Hindlimb muscle (tissue), 1 donor: ENCODE results near the gene BCHE. TPM values are rescaled to one million over a fixed set of nuclear protein-coding genes. Genes with fewer than 3 reads are reported as not detected.

ENCODE experiments used
- DNase-seq: peaks from one replicate; pipeline ENCODE4 v3.0.0-alpha.2; 2013
- polyA plus RNA-seq: library from polyadenylated mRNA; unstranded; fragments of 120-200 nt; gene quantifications from one replicate; pipeline ENCODE4 v1.2.1, GENCODE V29; 2013; ENCODE audit not compliant: insufficient read length

BCHE gene
- polyA plus RNA-seq, 1 donor = 53.2 TPM

DNA sequence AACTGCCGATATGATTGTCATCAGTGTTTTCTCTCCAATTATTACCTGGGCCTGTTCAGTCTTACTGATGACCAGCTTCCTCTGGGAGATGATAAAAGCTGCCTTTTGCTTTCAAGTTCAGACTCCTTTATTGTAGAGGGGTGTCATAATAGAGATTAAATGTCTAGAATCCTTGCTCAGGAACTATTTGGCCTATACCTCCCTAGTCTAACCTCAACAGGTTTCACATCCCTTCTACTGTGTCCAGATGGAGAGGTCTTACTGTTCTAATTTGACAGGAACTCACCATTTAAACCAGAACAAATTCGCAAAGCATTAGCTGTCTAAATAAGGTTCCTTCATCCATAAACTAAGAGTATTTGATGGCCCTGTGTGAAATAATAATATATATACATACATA is 88.0 kb downstream of the BCHE start:
- no peak for DNase-seq

- no peak for DNase-seq
Measured at GRCh38 chr3:165748094-165748493, 89.1 kb downstream of the BCHE start.

DNA sequence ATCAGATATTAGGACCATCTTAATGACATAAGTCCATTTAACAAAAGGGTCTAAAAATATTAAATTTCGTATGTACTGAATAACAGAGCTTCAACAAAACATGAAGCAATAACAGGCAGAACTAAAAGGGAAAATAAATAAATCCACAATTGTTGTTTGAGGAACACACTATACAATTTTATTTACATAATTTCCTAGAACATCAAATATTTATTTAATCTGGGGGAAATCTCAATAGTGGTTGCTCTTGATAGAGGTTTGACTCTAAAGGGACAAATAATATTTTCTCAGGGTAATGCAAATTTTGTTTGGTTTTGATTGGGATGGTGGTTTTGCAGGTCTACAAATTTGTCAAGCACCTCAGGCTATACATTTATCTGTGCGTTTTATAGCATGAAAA is 90.3 kb downstream of the BCHE start:
- DNase-seq = no peak

DNA sequence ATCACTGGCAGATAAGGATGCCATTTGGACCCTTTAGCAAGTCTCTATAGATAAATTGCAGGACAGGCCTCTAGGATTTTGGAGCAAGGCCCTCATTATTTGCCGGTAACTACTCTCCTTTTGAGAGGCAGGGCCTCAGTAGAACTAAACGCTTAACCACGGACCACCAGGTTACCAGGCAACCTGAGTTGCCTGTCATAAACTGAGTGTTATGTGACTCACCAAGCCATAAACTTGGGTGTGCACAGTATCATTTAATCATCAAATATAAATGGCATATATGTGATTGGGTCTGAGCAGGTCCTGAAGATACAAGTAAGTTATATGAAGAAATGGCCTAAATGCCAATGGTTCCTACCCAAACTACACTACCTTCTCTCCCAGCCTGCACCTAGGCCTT is 93.2 kb downstream of the BCHE start:
- no peak for DNase-seq

- no peak for DNase-seq
Measured at GRCh38 chr3:165742351-165742750, 94.9 kb downstream of the BCHE start.

DNA sequence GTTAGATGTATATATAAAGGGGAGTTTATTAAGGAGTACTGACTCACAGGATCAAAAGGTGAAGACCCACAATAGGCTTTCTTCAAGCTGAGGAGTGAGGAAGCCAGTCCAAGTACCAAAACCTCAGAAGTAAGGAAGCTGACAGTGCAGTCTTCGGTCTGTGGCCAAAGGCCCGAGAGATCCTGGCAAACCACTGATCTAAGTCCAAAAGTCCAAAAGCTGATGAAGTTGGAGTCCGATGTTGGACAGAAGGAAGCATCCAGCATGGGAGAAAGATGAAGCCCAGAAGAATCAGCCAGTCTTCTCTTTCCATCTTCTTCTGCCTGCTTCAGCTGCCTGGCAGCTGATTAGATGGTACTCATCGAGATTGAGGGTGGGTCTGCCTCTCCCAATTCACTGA is 107.5 kb downstream of the BCHE start:
- no peak for DNase-seq

- DNase-seq = no peak
Measured at GRCh38 chr3:165728924-165729323, 108.3 kb downstream of the BCHE start.

- no peak for DNase-seq
Measured at GRCh38 chr3:165725296-165725695, 111.9 kb downstream of the BCHE start.
